Colonic mucosa (tissue), 4 donors: ENCODE results near the gene PKN1. TPM values are rescaled to one million over a fixed set of nuclear protein-coding genes. Genes with fewer than 3 reads are reported as not detected.
A peak's percentile ranks its signal among the peaks of the same experiment; 100 is the strongest.

Experiments used
- DNase-seq: peaks from one replicate; pipeline ENCODE4 v3.0.0-alpha.2; 2020
- H3K27ac ChIP-seq: fragments of 200-600 bp; one replicate; pipeline ENCODE4 v1.8.0; 2021
- H3K27me3 ChIP-seq: fragments of 200-600 bp; one replicate; pipeline ENCODE4 v1.8.0; 2021
- H3K36me3 ChIP-seq: fragments of 200-600 bp; one replicate; pipeline ENCODE4 v1.8.0; 2021
- H3K4me1 ChIP-seq: fragments of 200-600 bp; one replicate; pipeline ENCODE4 v1.8.0; 2021; ENCODE audit warnings: mild to moderate bottlenecking
- H3K4me3 ChIP-seq: fragments of 200-600 bp; one replicate; pipeline ENCODE4 v1.8.0; 2021
- H3K9ac ChIP-seq, 2 donors: one replicate each; pipeline ENCODE4 v1.7.0; 2013; ENCODE audit warnings: control low read depth in 2 of 2, low read depth in 2 of 2, low read length in 2 of 2
- H3K9me3 ChIP-seq: fragments of 200-600 bp; one replicate; pipeline ENCODE4 v1.8.0; 2021
- CTCF ChIP-seq: fragments of 200-600 bp; IDR thresholded peaks from one replicate; pipeline ENCODE4 v1.8.0; 2022; ENCODE audit warnings: antibody characterized with exemption, mild to moderate bottlenecking
- intact Hi-C: fragments of 100-400 bp; cut with DNase I; formaldehyde crosslinking; loops from one replicate; pipeline ENCODE4 v1.14.1; 2022
- total RNA-seq, 2 donors: library from RNA; stranded (reverse); fragmentation: NEBNext Ultra II Directional in 1 of 2; extraction: Animal tissue kit (Norgen Biotek cat#: 25700) in 1 of 2; gene quantifications; one replicate each; pipeline ENCODE4 v1.2.1, GENCODE V29; 2021
- donor health status: healthy.
- donor health status: DM: no; HTN: no; CAD: no.
- donor health status: DM: no; HTN: no; CAD: no.

Gene PKN1
- total RNA-seq, 2 donors from 2014 or later: 35.9 to 37.5 TPM

- peak overlapping the region; percentile 62 to 94 for H3K9ac ChIP-seq
- peaks cover 15% of the 10 kb centered on the region for H3K36me3 ChIP-seq
- H3K27me3 ChIP-seq: no peaks in the 10 kb centered on the region
- intact Hi-C loops: no loop called here
- TF ChIP-seq CTCF: no peak
- H3K4me1 ChIP-seq: peaks cover 16% of the 10 kb centered on the region
- no peaks in the 10 kb centered on the region for H3K9me3 ChIP-seq
- H3K4me3 ChIP-seq: peak overlapping the region; percentile 68
- peak overlapping the region; percentile 97 for H3K27ac ChIP-seq
- peak; percentile 64 for DNase-seq
Measured at GRCh38 chr19:14516048-14516534, 83.0 kb downstream of the PKN1 start.

GRCh38 chr19:14516746-14517438 is 83.8 kb downstream of the PKN1 start:
- peak; percentile 63 for DNase-seq
- H3K4me1 ChIP-seq: peaks cover 16% of the 10 kb centered on the region
- H3K9me3 ChIP-seq: no peaks in the 10 kb centered on the region
- peak overlapping the region; percentile 97 for H3K27ac ChIP-seq
- H3K4me3 ChIP-seq: peak overlapping the region; percentile 68
- intact Hi-C loops: no loop called here
- TF ChIP-seq CTCF: no peak
- peaks cover 15% of the 10 kb centered on the region for H3K36me3 ChIP-seq
- no peaks in the 10 kb centered on the region for H3K27me3 ChIP-seq
- peak overlapping the region; percentile 94 to 99 for H3K9ac ChIP-seq

GRCh38 chr19:14517446-14517839 is 84.3 kb downstream of the PKN1 start:
- Histone ChIP-seq H3K27me3 (no peaks in the 10 kb centered on the region), H3K4me1 (peaks cover 16% of the 10 kb centered on the region), H3K9ac (peak overlapping the region; percentile 94 to 99), H3K9me3 (no peaks in the 10 kb centered on the region), H3K4me3 (peak overlapping the region; percentile 68), H3K27ac (peak overlapping the region; percentile 97), H3K36me3 (peaks cover 15% of the 10 kb centered on the region)
- TF ChIP-seq CTCF: no peak
- intact Hi-C loops: no loop called here
- DNase-seq: no peak

- no peak for TF ChIP-seq CTCF
- Histone ChIP-seq H3K4me3 (peak within 1 kb of the TSS; percentile 68), H3K27ac (peak within 1 kb of the TSS; percentile 97), H3K4me1 (peaks cover 16% of the 10 kb centered on the region), H3K27me3 (no peaks in the 10 kb centered on the region), H3K36me3 (peaks cover 15% of the 10 kb centered on the region), H3K9ac (peak within 1 kb of the TSS; percentile 94 to 99), H3K9me3 (no peaks in the 10 kb centered on the region)
- intact Hi-C loops: no loop called here
- peak; percentile 87 for DNase-seq
Measured at GRCh38 chr19:14517840-14518505, 84.9 kb downstream of the PKN1 start, which contains the start of gene DNAJB1. Gene DNAJB1 (minus strand): TSS chr19:14518397. CDS start chr19:14518349, 48 bp downstream.

- H3K9ac ChIP-seq: peak overlapping the region; percentile 61 to 68
Measured at GRCh38 chr19:14519245-14519859, 86.2 kb downstream of the PKN1 start.

More at GRCh38 chr19:14519245-14519859, 86.2 kb downstream of the PKN1 start:
- H3K4me1 ChIP-seq: peaks cover 16% of the 10 kb centered on the region
- peak overlapping the region; percentile 97 for H3K27ac ChIP-seq
- intact Hi-C loops: no loop called here
- H3K36me3 ChIP-seq: peaks cover 15% of the 10 kb centered on the region
- H3K4me3 ChIP-seq: no peak overlapping the region
- no peak for TF ChIP-seq CTCF
- no peaks in the 10 kb centered on the region for H3K27me3 ChIP-seq
- no peak for DNase-seq
- H3K9me3 ChIP-seq: no peaks in the 10 kb centered on the region
